Stimulated activated CD4-positive, alpha-beta T cell treated with anti-CD3 and anti-CD28 coated beads, Interleukin-4, amount 100 ng/mL, for 4 hours (primary cell): ENCODE measurements around the gene HOXB6.

Source experiments
- DNase-seq, 2 experiments: peaks; one replicate each; pipeline ENCODE4 v3.0.0-alpha.2; 2020

Gene HOXB6

DNA sequence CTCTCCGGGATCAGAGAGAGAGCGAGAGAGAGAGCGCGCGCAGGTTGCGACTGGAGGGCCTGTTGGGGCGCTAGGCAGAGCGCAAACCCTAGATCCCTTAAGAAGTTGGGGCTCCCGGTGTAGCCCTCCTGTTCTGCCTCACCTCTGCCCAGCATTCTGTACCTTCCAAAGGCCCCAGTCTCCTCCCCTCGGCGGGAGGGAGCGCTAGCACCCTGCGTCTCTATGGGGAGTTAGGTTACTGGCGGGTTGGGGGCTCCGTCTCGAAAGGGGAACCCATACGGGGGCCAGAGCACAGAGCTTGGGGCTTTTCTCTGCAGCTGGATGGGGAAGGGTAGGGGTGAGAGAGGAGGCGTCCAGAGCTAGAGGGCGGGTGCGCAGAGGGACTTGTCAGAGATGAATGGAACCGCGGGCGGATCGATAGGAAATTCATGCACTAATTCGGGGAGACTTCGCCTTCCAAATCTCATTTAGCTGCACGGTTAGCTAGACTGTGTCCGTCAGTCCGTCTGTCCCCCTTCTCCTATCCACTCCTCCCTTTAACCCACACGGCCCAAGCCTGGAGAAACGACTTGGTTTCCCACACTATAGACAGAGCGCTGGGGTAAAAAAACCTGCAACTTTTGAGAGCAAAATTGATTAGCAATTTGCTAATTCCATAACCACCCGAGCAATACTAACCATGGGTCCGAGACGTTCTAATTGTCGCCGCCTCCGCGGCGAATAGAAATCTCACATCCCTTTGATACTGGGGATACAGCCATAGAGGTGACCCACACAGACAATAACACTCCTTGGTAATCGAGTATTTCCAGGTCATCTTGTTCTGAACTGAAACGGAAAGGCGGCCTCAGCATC is 25.9 kb downstream of the HOXB6 start:
- no peak for DNase-seq

DNA sequence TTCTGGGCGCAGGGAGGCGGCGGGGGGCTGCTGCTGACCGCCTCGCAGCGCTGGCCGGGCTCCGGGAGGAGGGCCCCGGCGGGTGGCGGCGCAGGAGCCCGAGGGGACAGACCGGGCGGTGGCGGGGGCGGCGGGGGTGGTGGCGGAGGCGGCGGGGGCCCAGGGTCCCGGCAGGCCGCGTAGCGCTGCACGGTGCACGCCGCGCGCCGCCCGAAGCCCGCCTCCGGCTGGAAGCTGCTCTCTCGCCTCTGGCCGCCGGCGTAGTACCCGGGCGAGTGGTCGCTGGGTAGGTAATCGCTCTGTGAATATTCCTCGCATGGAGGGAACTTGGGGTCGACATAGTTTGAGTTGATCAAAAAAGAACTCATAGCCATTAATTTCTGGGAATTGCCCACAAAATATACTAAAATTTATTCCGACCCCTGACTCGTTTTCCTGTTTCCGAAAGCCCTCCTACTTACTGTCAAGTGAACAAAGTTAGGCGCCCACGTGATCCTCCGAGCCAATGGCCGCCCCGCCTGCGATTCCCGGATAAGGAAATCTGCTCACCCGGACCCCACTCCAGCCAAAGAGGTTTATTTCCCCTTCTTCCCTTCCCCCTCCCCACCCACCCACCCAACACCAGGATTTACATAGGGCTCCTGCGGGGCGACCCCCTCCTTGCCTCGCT is 26.7 kb downstream of the HOXB6 start, which contains the start of gene HOXB4:
Gene HOXB4, minus strand, starts transcription at position 405 of the 670 bp plus-strand sequence. Its CDS starts 31 bp downstream, at position 374.
- DNase-seq: peak; percentile 53 to 57

DNA sequence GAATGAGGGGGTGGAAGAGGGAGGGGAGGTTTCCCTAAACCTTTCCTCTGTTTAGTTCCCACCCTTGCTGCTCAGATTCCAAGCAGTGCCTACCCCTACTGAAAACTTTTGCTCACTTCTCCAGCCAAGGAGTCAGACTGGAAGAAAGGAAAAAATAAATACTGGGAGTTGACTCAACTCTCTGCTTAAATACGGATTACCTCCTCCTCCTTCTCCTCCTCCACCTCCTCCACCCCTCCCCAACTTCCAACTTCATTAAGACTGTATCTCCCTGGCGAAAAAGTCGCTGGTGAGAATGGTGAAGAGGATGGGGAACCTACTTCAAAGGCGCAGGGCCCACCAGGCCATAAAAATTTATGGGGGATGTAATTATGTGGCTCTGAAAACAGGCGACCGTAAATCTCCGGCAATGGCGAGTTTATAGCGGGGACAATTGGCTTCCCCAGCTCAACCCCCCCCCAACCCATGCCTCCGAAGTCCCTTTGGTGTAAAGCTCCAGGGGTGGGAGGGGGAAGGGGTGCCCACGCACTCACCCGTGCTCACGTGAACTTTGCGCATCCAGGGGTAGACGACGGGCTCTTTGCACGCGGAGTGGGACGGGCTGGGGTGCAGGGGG is 27.3 kb downstream of the HOXB6 start:
- peak in 1 of 2 experiments; percentile 34 for DNase-seq

GRCh38 chr17:48576479-48577309 is 28.1 kb downstream of the HOXB6 start:
- DNase-seq: no peak

GRCh38 chr17:48575673-48576478 is 28.9 kb downstream of the HOXB6 start:
- DNase-seq: no peak

DNA sequence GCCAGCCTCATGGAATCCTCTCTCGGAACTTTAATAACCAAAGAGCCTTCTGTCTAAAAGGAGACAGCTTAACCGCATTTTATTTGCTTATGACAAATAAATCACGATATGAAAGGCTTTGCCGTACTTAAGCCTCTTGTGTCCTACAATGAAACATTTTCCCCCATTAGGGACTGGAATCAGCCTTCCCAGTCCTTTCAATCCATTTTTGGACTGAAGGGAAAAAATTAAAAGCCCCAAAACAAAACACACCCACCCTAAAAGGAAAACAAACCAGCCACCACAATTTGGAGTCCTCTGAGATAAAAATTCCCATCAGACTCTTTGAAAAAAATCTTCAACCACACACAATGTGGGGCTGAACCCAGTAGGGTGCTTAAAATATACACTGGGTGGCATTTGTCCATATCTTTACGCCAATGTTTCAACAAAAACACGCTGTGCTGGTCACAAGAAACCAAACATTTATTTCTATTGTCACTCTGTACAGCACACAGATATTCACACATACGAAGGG is 29.7 kb downstream of the HOXB6 start:
- no peak for DNase-seq

- no peak for DNase-seq
These were observed 30.2 kb downstream of the HOXB6 start for GRCh38 chr17:48574505-48575065.

GRCh38 chr17:48571826-48572417 is 32.9 kb downstream of the HOXB6 start:
- no peak for DNase-seq

DNA sequence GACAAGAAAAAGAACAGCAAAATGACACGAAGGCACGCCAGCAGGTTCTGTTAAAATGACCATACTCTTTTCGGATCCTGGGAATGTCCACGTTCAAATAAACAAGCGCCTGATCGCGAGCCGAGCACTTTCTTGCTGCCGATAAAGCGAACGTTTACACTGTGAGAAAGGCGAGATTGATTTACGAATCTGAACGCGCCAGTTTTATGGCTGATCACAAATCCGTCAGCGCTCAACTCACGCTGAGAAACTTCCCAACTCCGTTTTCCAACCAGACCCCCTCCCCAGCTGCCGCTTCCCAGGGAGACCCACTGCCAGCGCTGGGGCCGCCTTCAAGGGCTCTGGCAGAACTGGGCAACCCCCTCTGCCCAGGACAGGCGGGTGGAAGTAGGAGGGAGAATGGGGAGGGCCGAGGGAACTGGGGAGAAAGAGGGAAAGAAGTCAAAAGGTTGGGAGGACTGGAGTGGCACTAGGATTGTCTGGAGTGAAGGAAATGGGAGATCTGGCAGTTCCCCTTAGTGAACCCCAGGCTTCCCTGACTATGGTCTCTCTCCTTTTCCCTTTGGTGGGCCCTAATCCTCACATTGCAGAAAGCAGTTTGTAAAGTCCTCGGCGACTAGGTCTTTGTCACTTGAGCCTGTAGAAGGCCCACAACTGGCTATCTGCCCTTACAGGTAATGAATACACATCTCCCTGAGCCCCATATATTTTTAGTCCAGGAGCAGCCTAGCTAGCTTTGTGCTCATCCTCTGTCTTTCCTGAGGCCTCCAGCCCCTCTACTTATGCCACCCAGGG is 33.6 kb downstream of the HOXB6 start:
- no peak for DNase-seq

DNA sequence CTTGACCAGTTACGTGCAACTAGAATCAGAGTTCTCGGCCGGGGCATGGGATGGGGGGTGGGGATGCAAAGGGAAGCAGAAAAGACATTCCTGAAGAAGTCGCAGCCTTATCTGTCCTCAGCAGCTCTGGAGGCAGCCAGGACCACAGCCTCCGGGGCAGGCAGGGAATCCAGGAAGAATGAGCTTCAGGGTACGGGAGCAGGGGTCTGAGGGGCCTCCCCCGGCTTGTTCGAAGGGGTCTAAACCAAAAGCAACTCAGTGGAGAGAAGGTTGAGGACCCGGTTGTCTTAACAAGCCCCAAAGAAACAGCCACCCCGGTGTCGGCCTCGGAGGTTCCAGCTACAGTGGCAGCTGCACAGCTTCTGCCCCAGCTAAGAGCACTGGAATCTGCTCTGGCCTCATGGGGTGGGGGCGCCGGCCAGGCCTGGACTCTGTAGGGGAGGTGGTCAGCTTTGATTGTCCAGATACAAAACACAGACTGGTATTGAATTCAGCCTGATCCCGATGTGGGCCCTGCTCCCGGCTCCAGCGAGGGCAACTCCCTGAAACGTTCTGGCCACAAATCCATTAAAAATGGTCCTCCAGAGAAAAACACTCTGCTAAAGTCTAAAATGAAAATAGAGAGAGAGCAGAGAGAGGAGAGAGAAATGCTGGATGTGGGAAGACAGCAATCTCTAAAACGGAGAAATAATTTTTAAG is 34.3 kb downstream of the HOXB6 start:
- no peak for DNase-seq

DNA sequence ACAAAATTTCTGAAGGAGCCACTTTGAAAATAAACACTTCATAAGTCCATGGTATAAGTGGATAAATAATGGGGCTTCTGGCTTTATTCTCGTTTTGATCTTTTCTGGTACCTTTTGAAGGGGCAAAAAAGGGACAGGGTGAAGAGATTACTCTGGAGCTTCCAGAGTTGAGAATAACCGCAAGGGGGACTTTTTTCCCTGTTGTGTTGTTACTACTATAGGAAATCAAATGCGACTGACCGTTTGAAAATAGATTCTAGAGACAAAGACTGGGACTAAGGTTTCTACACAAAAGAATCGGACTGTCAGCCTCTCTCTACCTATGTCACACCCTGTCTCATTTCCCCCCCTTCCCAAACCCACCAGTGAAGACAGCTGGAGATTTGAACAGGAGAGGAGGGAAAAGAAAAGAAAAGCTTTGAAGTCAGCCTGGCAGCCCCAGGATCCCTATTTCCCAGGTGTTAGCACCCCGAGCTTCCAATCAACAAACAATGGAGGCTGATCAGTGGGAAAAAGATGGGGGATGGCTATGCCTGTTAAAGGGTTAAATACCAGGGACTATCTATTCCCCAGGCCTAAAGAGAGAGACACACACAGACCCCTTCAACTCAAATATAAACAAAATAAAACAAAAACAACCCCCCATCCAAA is 35.0 kb downstream of the HOXB6 start:
- no peak for DNase-seq

DNA sequence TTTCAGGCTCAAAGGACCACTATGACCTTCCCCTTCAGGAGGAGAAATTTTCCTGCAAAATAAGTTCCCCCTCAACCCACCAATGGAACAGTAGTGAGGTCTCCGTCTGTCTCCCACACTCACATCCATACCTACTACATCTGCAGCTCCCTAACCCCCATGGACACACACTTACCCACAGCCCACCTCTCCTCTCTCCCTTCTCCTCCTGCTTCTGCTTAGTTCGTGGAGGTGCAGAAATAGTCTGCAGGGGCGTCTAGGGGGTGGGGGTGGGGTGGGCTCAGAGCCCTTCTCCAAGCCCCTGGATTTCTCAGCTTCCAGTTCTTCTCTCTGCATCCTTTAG is 35.6 kb downstream of the HOXB6 start:
- no peak for DNase-seq

DNA sequence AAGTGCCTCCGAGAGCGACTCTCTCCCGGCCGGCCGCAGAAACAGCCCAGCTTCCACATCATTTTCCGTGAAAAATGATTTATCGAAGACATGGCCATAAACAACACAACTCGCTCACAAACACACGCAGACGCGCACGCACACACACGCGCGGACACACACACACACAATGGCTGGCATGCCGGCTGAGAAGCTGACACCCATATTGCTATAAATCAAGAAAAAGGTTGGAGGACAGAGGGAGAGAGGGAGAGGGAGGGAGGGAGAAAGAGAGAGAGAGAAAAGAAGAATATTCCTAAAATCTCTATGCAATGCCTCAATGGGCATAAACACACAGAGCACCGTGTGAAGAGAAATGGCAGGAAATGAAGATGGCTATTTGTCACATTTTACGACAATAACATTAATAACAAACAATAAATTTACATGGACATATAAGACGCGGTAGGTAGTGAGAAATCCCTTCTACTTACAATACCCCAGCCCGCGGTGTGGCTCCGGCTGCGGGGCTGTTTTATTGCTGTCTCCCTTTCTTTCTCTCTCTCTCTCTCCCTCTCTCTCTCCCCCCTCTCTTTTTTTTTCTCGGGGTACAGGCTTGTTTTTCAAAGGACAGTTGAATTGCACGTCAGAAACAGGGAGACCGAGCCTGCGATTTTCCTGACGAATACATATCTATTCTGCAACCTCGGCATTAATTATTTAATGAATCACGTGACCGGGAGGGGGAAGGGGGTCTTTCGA is 36.1 kb downstream of the HOXB6 start:
- DNase-seq: no peak

DNA sequence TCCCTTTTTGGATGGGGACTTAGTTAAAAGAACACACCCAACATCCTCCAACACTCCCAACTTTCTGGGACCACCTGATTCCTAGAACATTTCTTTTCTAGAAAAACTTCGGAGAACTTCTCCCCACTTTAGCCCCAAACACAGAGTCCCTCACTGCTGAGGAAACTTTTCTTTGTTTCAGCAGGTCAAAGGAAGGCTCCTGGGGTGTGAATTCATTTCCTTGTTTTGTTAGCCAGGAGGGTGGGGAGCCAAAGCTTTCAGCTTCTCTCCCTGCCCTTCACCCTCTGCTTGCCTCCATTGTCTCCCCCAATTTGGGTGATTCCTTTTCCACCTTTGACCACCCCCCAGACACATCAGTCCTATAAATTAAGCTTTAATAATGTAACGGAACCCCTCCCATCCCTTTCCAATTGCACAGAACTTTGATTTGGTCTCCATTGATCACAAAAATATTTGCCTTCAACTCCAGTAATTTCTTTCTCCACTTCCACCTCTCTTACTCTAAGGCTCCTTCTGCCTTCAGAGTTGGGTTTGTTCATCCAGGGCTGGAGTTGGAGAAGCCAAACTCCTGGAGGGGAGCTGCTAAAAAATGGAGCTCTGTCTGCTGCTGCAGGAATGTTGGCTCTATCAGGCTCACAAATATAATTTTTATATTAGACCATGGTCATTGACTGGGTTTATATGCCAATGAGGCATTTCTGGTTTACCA is 37.0 kb downstream of the HOXB6 start:
- no peak for DNase-seq

DNA sequence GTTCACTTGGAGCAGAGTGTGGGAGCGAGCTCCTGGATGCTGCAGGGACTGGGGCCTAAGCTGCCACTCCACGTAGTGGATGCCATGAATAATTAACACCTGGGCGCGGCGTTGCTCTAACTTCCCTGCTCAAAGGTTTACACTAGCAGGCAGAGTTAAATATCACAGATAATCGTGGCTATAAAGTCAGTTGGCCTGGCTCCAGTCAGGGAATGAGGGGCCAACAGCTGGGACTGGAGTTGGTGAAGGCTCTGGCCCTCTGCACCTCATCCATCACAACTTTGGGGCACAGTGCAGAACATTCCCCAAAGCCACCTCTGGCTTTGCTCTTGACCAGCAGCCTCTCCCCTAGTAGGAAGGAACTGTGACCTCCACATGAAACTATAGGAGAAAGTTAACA is 37.6 kb downstream of the HOXB6 start:
- no peak for DNase-seq

GRCh38 chr17:48566717-48567116 is 38.1 kb downstream of the HOXB6 start:
- no peak for DNase-seq

DNA sequence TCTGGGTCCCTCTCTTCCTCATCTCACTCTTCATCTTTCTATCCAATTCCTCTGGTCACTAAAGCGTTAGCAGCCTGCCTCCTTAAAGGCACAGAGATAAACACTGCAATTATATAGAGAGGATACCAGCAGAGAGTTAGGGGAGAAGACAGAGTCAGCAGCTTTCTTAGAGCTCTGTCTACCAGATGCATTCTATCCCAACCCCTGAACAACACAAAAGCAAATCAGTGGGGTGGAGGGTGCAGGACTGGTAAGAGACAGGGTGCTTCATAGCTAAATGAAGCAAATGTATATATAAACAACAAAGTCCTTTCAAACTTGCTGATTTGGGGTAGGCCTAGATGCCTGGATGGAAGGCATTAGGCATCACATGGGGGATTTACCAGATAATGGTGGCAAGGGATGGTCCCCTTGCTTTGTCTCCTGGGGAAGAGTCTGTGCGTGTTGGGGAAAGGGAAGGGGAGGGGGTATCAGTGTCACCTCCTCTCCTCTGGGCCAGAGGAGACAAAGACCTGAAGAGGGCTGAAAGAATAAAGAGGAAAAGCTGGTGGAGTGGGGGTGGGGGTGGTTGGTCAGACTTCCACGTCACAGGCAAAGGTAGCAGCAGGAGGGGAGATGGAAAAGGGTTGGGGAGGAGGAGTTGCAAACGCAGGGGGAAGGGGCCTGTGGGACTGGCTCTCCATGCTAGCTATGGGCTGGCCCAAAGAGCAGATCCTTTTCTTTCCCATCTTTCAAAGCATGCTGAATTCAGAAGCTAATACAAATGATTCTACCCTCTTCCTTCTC is 38.7 kb downstream of the HOXB6 start:
- DNase-seq: no peak
